GM12892 (cell line): ENCODE data around the gene HOXD4.

Experiments used
- POLR2A ChIP-seq: IDR thresholded peaks from 2 replicates; pipeline ENCODE4 v1.6.1; 2011; ENCODE audit warnings: low read depth, low read length, control low read depth
- POLR2AphosphoS5 ChIP-seq: IDR thresholded peaks from 2 replicates; pipeline ENCODE4 v1.6.1; 2011; ENCODE audit warnings: low read depth, low read length, control low read depth

GRCh38 chr2:176114120-176114929 is 37.0 kb upstream of the HOXD4 start:
- TF ChIP-seq POLR2A (no peak), POLR2AphosphoS5 (no peak)
